A673 (cell line): ENCODE results near the gene MINDY3. TPM values are rescaled to one million over a fixed set of nuclear protein-coding genes. Genes with fewer than 3 reads are reported as not detected.

Experiments
- Bru-seq: library from RNA; stranded (reverse); fragments of 400-500 nt; gene quantifications from one replicate; lab custom pipeline; 2021; lab: Mats Ljungman, UMichigan
- BruChase-seq, 2 experiments: library from RNA; stranded (reverse); fragments of 400-500 nt; gene quantifications; one replicate each; lab custom pipeline; 2021; lab: Mats Ljungman, UMichigan
- BruUV-seq: library from RNA; stranded (reverse); fragments of 400-500 nt; replicated peaks from 2 replicates; lab custom pipeline; 2021; lab: Mats Ljungman, UMichigan
- CTCF ChIA-PET: fragments of 300-600 bp; sonication (Branson Sonifier 250); formaldehyde crosslinking; loops from one replicate; lab custom pipeline; 2022; ENCODE audit warnings: antibody characterized with exemption; lab: Charles Lee
- POLR2A ChIA-PET: fragments of 300-600 bp; sonication (Branson Sonifier 250); formaldehyde crosslinking; loops from one replicate; lab custom pipeline; 2022; ENCODE audit warnings: antibody characterized with exemption; ENCODE audit not compliant: low non-redundant PET; lab: Charles Lee
- DNase-seq: peaks from one replicate; pipeline ENCODE4 v3.0.0-alpha.2; 2015; ENCODE audit warnings: low spot score
- H3K27ac ChIP-seq: fragments of 200-600 bp; sonication (generic); 2 replicates; pipeline ENCODE4 v1.5.1; 2016; ENCODE audit warnings: mixed run types, low read depth, mild to moderate bottlenecking, mixed read lengths, antibody characterized with exemption, low read length; ENCODE audit not compliant: poor library complexity, severe bottlenecking
- H3K27me3 ChIP-seq: fragments of 200-600 bp; sonication (generic); replicated peaks from 2 replicates; pipeline ENCODE4 v1.6.1; 2017; ENCODE audit warnings: mixed run types, low read depth, mild to moderate bottlenecking, mixed read lengths, antibody characterized with exemption, low read length; ENCODE audit not compliant: insufficient read depth, poor library complexity
- H3K36me3 ChIP-seq: fragments of 200-600 bp; sonication (generic); 2 replicates; pipeline ENCODE4 v1.6.1; 2016; ENCODE audit warnings: mixed run types, mild to moderate bottlenecking, mixed read lengths, antibody characterized with exemption, low read length; ENCODE audit not compliant: insufficient read depth, poor library complexity, severe bottlenecking
- H3K4me1 ChIP-seq: fragments of 200-600 bp; sonication (generic); 2 replicates; pipeline ENCODE4 v1.6.1; 2017; ENCODE audit warnings: mixed run types, mild to moderate bottlenecking, mixed read lengths, antibody characterized with exemption, low read length; ENCODE audit not compliant: insufficient read depth, poor library complexity, severe bottlenecking
- H3K4me3 ChIP-seq: fragments of 200-600 bp; sonication (generic); 2 replicates; pipeline ENCODE4 v1.5.1; 2016; ENCODE audit warnings: low read depth, mixed run types, mild to moderate bottlenecking, mixed read lengths, low read length; ENCODE audit not compliant: poor library complexity, severe bottlenecking
- H3K9me3 ChIP-seq: fragments of 200-600 bp; sonication (generic); 2 replicates; pipeline ENCODE4 v1.6.1; 2016; ENCODE audit warnings: mixed run types, low read depth, mild to moderate bottlenecking, mixed read lengths, antibody characterized with exemption, low read length; ENCODE audit not compliant: poor library complexity, severe bottlenecking
- CTCF ChIP-seq: fragments of 300-800, 200-600 bp; sonication (generic); conservative IDR thresholded peaks from 2 replicates; pipeline ENCODE4 v1.5.1; 2017; ENCODE audit warnings: low read depth, mild to moderate bottlenecking, antibody characterized with exemption, low read length, moderate library complexity, mixed read lengths
- EZH2 ChIP-seq: fragments of 200-600 bp; sonication (generic); IDR thresholded peaks from 2 replicates; pipeline ENCODE4 v1.6.1; 2017; ENCODE audit warnings: borderline replicate concordance, low read depth, mild to moderate bottlenecking, mixed read lengths, antibody characterized with exemption, low read length; ENCODE audit not compliant: poor library complexity, severe bottlenecking
- intact Hi-C: fragments of 100-400 bp; cut with micrococcal nuclease; formaldehyde crosslinking; loops from one replicate; pipeline ENCODE4 v1.10.0; 2022; ENCODE audit not compliant: unreplicated experiment
- long read RNA-seq: library from polyadenylated mRNA; stranded (forward); transcript quantifications from one replicate; pipeline ENCODE4 v2.0.0, GENCODE V29; 2022
- total RNA-seq: library from RNA; stranded (reverse); gene quantifications from 2 replicates; pipeline ENCODE4 v1.2.3, GENCODE V29; 2021

MINDY3 gene
- total RNA-seq (14.6 and 15.1 TPM in 2 replicates), Bru-seq, nascent RNA (percentile 74 among the genes with signal in this experiment), BruChase-seq, experiment 1, labeled RNA remaining after a 2-hour chase (percentile 70 among the genes with signal in this experiment), BruChase-seq, experiment 2, labeled RNA remaining after a 6-hour chase (percentile 51 among the genes with signal in this experiment)
- long read RNA-seq, transcript MINDY3-201 (15 exons, 2,381 nt) = major isoform, 12 of 25 reads
- long read RNA-seq, partial matches to known transcripts = 2 of 25 reads
- long read RNA-seq, other reads (novel, unspliced or antisense) = 9 of 25 reads

- peaks cover 11% of the 10 kb centered on the region for H3K4me1 ChIP-seq
- H3K9me3 ChIP-seq = no peaks in the 10 kb centered on the region
- H3K4me3 ChIP-seq = peak within 1 kb of the TSS; percentile 91
- TF ChIP-seq CTCF (no peak), EZH2 (no peak)
- peaks cover 26% of the 10 kb centered on the region for H3K27me3 ChIP-seq
- DNase-seq = peak; percentile 89
- no peaks in the 10 kb centered on the region for H3K36me3 ChIP-seq
- POLR2A ChIA-PET = interaction anchor here (0.6 kb wide), 1 partner anchor 574 kb away, joined by 3 read pairs; no protein-coding TSS in a partner anchor
- peak within 1 kb of the TSS; percentile 16 for H3K27ac ChIP-seq
- CTCF ChIA-PET = no interaction called here
- intact Hi-C loops = no loop called here
- BruUV-seq = no TSS peak
Measured at GRCh38 chr10:15859906-15860691, at the start of gene MINDY3. Gene MINDY3, minus strand, starts transcription at chr10:15860507. Its CDS starts 208 bp downstream, at chr10:15860299.

- CTCF ChIA-PET = interaction anchor here (0.5 kb wide), 1 partner anchor 497 kb away, joined by 4 read pairs; no protein-coding TSS in a partner anchor
- Histone ChIP-seq H3K9me3 (no peaks in the 10 kb centered on the region), H3K27me3 (peaks cover 40% of the 10 kb centered on the region), H3K4me3 (no peak overlapping the region), H3K27ac (no peak overlapping the region), H3K4me1 (no peaks in the 10 kb centered on the region), H3K36me3 (no peaks in the 10 kb centered on the region)
- TF ChIP-seq EZH2 (no peak), CTCF (no peak)
- DNase-seq = no peak
- intact Hi-C loops = loop anchor here (5.0 to 10.0 kb wide), 2 partner anchors 645 to 873 kb away; no protein-coding TSS in a partner anchor
- BruUV-seq = no TSS peak
- POLR2A ChIA-PET = no interaction called here
Measured at GRCh38 chr10:15901889-15902288, 41.6 kb upstream of the MINDY3 start.

GRCh38 chr10:15898046-15898445 is 37.7 kb upstream of the MINDY3 start:
- intact Hi-C loops = loop anchor here (10.0 kb wide), 1 partner anchor 217 kb away; no protein-coding TSS in a partner anchor
- ChIA-PET CTCF (no interaction called here), POLR2A (no interaction called here)
- BruUV-seq = no TSS peak
- no peak for TF ChIP-seq EZH2
- peak; percentile 47; the same call in 1 of the 2 replicates for TF ChIP-seq CTCF
- no peaks in the 10 kb centered on the region for H3K4me1 ChIP-seq
- DNase-seq = peak; percentile 50
- no peaks in the 10 kb centered on the region for H3K36me3 ChIP-seq
- H3K9me3 ChIP-seq = no peaks in the 10 kb centered on the region
- H3K4me3 ChIP-seq = no peak overlapping the region
- peaks cover 68% of the 10 kb centered on the region for H3K27me3 ChIP-seq
- no peak overlapping the region for H3K27ac ChIP-seq
